HG03175 (cell line): ENCODE measurements around the gene UNC93B1.
"Not testable (repeated sequence)": the region's sequence is repeated elsewhere in the genome, so short reads cannot be mapped to it uniquely, and the experiment has no call there.

Experiments
- ATAC-seq: cut with Tn5 transposase; IDR thresholded peaks from one replicate; pipeline ENCODE4 v1.9.1; 2021; ENCODE audit warnings: mild to moderate bottlenecking, moderate library complexity; ENCODE audit not compliant: unreplicated experiment

The UNC93B1 gene

DNA sequence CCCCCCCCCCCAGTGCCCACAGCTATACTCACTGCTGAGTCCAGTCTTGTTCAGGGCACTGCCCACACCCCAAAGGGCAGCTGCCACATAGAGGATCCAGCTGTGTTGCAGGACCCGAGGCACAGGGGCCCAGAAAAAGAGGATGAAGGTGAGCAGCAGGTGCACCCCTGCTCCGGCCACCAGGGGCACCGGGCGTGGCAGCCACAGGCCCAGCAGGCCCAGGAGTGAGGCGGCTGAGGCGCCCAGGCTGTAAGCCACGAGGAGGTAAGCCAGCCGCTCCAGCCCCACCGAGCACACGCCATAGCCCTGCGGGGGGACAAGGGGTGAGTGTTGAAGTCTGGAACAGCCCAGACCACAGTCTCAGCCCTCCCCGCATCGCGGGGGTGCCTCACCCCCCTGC, 8.3 kb downstream of the UNC93B1 start:
- ATAC-seq = not testable (repeated sequence)

DNA sequence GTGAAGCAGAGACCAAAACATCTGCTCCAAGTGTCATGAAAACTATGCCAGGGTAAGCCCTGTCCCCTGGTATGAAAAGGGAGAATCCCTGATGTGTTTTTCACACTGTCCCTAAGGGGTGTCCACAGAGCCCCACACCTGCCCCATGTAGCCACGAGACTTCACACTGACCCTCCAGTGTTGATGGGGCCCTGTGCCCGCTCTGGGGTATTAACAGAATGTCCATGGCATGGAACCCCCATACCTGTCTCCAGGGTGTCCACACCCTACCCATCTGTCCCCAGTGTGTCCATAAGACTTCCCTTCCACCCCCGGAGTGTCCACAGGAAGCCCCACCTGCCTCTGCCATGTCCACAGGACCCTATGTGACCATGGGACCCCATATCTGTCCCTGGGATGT, 8.8 kb downstream of the UNC93B1 start:
- ATAC-seq = not testable (repeated sequence)

DNA sequence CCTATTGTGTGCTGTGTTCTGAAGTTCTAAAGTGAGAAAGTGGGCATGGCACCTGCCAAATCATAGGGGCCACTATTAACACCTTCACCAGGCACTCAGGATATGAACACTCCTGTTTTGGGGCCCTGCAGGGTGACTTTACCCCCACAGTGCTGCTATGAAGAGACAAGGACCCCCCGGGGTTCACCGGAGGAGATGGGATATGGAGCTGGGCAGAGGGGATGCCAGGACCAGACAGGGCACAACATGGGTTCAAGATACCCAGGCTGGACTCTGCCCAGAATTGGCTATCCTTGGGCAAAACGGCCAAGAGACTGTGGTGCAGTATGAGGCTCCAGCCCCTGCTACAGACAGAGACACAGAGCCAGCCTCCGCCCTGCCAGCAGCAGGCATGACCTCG, 9.5 kb downstream of the UNC93B1 start:
- ATAC-seq = not testable (repeated sequence)

DNA sequence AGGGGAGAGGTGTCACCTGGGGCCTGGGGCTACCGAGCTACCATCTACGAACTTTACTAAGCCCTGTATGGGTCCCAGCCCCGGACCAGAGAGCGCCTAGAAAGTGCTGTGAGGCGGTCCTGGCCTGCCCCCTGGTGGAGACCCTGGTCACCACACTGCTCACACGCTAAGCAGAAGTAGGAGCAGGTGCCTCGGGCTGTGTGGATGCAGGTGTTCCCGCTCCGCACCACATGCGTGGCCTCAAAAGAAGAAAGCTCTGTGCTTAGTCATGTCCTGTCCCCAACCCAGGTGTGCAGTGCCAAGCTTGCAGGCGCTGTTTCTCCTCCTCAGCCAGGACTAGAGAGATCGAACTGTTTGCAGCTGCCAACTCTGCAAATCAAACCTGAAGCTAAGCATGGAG, 10.1 kb downstream of the UNC93B1 start:
- not testable (repeated sequence) for ATAC-seq

DNA sequence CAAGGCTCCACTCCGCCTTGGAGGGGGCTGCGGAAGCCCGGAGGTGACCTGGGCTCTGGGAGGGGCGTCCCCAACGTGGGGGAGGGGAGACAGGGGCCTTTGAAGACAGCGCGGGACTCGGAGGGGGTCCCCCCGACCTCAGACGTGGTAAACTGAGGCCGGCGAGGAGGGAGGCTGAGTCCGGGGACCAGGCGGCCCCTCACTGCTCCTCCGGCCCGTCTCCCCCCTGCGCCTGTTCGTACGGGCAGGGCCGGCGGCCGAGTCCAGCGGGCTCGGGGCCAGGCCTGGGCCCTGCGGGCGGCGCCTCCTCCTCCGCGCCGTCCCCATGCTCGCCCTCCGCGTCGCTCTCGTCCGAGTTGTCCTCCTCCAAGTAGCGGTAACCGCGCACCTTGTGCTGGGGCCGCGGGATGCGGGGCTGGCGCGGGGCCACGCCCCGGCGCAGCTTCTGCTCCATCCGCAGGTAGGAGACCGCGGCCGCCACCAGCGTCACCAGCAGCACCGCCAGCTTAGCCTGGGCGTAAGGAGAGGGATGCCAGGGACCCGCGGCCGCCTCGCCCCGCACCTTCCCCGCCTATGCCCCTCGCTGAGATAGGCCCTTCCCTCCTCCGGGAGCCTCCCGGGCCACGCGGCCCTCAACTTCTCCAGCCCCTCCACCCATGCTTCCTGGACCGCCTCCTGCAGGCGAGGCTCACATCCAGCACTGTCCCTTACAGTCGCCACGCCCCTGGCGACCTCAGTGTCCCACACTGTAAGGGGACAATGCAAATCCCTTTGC, 12.4 kb downstream of the UNC93B1 start:
- ATAC-seq = not testable (repeated sequence)

DNA sequence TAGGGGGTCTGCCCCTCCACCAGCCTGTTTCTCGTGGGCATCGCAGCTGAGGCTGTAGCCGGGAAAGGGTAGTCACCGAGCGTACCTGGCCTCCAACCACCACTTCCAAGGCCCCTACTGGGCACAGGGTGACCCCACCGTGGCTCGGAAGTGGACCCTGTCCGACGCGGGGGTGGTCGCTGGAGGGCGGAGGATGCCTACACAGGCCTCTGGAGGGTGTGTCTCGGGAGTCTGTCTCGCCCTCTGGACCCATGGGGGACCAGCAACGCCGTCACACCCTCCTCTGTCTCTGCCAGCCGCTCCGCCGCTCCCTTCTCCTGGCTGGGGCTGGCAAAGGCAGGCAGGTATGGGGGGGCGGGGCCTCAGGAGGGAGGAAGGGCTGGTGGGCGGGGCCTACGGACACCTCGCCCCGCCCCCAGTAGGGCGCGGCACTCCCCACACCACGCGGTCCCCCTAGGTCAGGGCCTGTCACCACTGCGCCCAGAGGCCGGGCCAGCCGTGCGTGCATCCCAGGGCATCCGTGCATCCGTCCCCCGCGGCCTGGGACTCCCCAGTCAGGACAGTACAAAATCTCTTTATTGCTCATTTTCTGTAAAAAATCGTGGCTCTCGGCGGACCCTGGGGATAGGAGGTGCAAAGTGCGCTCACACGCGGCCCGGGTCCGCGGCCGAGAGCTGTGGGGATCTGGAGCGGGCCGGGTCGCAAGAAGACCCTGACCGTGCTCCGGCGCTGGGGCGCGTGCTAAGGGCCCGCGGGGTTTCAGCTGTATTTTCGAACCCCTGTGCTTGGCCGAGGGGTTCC, 13.2 kb downstream of the UNC93B1 start:
- not testable (repeated sequence) for ATAC-seq

DNA sequence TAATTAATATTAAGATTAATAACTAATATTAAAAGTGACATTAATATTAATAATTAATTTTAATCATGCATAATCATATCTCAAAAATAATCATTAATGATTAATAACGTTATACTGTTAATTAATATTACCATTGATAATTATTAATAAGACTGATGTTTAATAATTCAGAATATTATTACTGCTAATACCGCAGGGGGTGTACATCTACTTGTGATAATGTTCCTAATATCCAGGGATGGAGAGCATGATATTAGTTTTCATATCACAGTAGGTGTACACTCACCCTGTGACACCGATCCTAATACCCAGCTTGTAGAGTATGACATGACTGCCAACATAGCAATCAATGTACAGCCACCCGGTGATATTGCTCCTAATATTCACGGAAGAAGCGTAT, 18.6 kb downstream of the UNC93B1 start:
- not testable (repeated sequence) for ATAC-seq

DNA sequence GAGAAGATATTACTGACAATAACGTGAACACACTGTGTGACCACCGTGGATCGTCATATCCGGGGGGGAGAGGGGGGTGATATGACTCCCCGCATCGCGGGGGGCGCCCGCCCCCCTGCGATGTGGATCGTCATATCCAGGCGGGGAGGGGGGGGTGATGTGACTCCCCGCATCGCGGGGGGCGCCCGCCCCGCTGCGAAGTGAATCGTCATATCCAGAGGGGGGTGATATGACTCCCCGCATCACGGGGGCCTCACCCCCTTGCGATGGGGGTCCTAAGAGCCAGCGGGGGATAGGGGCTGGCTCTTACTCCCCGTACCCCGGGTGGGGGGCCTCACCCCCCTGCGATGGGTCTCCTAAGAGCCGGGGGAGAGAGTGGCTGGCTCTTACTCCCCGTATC, 19.9 kb downstream of the UNC93B1 start:
- no peak for ATAC-seq

DNA sequence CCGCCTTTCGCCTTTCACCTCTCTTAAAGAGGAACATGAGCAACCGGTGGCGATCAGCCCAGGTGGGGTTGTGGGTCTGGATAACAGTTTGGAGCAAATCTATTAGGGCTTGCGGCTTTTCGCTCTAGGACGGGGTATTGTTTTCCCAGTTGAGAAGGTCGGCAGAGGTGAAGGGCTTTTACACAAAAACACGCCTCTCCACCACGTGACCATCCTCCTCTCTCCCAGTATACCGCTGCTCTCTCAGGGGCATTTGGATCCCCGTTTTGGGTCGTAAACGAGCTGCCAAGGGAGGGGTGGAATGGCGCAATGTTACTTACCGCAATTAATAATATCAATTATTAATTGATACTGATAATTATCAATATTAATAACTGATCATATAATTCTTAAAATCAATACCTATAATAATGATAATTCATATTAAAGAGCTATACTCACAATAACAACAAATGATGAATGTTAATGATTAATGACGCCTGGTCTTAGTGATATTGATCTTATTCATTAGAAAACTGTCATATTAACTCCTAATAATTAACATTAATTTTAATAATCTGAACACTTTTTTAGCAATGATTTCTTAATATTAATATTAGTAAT, 21.5 kb downstream of the UNC93B1 start:
- not testable (repeated sequence) for ATAC-seq

DNA sequence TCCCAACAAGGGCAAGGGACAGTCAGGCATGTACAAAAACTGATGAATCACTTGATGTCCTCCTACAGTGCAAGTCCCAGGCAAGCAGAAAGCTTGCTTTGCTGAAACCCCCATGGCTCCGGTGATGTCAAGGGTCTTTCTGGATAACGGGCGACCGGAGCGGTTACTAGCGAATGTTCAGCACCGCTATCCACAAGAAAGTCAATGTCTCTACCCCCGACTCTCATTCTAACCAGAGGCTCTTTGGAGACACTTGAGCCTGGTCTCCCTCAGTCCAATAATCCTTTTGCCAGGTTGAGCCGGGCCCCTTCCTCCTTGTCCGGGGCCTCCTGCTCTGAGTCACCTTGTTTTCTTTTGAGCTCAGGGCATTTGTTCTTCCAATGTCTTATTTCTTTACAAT, 22.7 kb downstream of the UNC93B1 start:
- ATAC-seq = not testable (repeated sequence)

DNA sequence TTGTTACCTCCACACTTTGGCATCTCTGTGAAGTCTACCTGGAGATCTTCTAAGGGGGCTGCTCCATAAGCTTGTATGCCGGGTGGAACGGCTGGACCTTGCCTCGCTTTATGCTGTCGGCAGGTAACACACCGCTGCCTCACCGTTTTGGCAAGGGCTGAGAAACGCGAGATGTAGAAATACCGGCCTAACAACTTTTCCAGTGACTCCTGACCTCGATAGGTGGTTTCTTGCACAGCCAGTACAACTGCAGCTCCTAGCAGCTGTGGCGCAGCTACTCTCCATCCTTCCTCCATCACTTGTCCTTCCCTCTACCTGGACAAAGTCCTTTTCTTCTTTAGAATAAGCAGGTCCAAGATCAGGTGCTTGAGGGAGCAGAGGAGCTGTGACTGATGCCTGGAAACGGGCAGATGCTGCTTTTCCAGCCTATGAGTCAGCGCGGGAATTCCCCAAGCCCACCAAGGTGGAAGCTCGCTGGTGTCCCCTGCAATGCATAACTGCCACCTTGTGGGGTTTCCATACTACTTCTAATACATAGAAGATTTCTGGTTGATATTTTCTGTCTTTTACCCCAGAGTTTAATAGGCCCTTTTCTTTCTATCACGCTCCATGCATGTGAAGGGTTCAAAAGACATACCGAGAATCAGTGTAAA, 25.0 kb downstream of the UNC93B1 start:
- ATAC-seq = not testable (repeated sequence)

DNA sequence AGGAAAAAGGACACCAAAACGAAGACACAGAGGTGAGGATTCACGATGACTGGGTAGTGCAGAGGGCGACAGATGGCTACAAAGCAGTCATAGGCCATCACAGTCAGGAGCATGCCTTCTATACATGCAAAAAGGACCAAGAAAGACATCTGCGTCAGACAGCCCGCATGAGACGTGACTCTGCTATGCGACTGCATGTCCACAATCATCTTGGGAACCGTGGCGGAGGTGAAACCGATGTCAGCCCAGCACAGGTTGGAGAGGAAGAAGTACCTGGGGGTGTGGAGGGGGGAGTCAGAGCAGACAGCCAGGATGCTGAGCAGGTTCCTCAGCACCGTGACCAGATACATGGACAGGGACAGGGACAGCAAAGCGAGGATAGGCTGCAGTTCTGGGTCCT, 29.2 kb downstream of the UNC93B1 start:
- ATAC-seq = not testable (repeated sequence)

DNA sequence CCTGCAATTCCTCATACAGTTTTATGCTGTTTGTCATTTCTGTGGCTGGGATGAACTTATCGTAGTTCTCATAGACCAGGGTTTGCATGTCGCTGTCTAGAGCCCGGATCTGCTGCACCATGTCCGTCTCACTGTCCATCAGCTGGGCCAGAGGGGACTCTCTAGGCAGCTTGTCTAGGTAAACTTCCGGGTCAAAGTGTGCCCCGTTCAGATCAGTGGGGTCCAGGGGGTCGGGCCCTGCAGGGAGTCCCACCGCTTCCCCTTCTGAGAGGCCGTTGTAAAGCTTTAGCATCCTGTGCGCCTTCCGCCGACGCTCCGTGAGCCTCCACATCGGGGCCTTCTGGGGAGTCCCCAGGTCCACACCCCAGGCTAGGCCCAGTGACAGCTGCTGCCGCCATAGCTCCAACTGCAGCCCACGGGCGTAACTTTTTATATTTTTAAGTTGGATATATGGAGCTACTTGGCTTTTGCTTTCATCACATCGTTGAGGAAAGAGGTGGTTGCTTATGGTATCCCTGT, 38.0 kb downstream of the UNC93B1 start:
- ATAC-seq = not testable (repeated sequence)

DNA sequence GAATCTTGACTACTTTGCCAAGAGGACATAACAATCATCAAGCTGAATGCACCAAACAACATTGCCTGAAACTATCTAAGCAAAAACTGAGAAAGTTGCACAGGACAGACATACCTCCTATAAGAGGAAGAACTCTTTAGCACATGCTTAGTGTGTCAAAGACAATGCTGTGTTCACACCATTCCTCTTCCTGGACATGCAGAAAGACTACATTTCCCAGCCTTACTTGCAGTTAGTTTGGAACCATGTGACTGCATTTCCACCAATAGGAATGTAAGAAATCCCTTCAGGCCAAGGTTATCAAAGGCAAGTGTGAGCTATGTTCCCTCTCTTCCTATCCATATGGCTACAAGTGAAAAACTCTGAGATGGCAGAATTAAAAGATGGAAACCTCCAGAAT, 39.2 kb downstream of the UNC93B1 start:
- not testable (repeated sequence) for ATAC-seq

DNA sequence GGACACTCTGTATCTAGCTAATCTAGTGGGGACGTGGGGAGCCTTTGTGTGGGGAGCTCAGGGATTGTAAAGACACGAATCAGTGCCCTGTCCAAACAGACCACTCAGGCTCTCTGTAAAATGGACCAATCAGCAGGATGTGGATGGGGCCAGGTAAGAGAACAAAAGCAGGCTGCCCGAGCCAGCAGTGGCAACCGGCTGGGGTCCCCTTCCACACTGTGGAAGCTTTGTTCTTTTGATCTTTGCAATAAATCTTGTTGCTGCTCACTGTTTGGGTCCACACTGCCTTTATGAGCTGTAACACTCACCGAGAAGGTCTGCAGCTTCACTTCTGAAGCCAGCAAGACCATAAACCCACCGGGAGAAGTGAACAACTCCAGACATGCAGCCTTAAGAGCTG, 40.0 kb downstream of the UNC93B1 start:
- ATAC-seq = not testable (repeated sequence)

DNA sequence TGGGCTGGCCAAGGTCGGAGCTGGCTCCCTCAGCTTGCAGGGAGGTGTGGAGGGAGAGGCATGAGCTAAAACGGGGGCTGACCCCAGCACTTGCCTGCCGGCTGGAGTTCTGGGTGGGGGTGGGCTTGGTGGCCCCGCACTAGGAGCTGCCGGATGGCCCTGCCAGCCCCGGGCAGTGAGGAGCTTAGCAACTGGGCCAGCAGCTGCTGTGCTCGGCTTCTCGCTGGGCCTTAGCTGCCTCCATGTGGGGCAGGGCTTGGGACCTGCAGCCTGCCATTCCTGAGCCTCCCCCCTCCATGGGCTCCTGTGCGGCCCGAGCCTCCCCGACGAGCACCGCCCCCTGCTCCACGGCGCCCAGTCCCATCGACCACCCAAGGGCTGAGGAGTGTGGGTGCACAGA, 40.7 kb downstream of the UNC93B1 start:
- not testable (repeated sequence) for ATAC-seq

DNA sequence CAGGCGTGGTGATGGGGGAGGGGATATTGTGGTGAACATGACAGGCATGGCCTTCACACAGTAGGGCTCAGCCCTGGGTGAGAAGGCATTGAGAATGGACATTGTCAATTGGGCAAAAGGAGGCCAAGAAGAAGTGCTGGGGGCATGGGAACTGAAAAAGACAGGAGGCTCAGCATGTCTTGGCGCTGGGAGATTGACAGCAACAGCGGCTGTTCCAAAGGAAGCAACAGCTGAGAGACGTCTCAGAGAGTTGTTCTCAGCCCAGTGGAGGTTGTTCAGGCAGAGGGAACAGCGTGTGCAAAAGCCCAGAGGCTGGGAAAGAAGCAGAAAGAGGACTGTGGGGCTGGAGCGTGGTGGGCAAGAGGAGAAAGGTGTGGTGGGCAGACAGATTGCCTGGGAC, 47.7 kb downstream of the UNC93B1 start:
- ATAC-seq = not testable (repeated sequence)

DNA sequence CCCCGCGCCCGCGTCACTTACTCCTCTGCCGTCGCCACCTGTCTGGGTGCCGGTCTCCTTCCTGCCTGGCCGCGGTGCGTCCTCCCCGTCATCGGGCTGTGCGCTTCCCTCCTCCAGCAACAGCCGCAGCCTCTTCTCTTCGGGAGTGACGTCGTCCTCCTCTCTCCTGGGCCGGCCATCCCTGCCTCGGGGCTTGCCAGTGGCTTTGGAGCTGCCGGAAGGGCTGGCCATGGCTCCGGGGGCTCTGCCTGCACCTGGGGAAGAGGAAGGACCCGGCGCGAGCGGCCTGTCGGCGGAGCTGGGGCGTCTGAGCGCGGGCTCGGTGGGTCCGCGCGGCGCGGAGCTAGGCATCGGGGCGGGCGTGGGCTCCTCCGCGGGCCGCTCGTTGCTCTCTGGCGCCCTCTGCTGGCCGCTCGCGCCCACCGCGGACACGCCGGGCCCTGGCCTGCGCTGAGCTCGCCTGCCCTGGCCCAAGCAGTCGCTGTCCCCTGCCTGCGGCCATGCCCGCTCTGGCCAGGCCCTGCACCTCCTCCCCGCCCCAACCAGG, 48.4 kb downstream of the UNC93B1 start:
- not testable (repeated sequence) for ATAC-seq

DNA sequence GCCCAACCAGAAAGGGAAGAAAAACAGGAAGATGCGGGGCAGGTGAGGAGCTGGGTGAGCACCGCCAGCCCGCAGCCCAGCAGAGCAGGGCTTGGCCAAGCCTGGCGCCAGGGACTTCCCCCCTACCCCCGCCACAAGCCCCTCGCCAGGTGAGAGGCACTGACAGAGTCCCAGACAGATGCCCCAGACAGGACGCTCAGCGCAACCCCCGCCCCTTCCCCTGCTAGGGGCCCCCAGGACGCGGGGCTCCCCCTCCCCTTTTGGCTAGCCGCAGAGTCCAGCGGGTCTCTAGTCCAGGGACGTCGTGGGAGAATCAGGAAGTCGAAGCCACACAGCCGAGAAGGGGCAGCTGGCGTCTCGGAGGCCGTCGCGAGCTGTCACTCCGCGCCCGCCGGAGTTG, 48.9 kb downstream of the UNC93B1 start:
- ATAC-seq = not testable (repeated sequence)

DNA sequence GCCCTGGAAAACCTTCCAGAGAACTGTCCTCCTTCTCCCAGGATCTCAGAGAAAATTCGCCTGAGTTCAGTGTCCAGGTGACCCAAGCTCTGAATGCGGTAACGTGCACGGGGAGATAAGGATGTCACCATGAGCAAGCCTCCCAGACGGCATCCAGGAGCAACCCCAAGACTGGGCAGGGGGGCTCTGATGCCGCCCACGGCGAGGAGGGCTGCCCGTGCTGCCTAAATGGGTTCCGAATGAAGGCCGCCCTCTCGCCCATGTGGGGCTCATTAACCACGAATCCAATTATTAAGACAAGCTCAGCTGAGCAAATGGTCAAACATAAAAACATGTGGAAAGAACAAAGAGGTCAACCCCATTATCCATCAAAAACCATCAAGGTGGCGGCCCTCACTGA, 49.6 kb downstream of the UNC93B1 start:
- ATAC-seq = not testable (repeated sequence)

DNA sequence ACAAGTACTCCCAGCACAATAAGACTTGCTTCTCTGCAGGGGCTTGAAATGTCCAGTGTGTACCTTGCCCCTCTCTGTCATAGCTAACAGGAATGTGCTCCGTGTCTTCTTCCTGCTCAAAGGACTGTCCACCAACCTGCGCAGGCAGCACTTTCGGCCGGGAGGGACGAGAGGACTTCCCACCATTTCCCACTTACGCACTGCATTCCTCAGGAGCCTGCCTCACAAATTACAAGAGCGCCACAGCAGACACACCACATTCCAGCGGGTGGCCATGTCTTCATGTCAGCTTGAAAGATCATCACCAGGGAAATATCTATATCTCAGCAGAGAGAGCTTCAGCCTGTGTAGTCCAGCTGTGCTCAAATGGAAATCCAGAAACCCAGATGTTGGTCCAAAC, 53.2 kb downstream of the UNC93B1 start:
- not testable (repeated sequence) for ATAC-seq
